K562 (cell line): ENCODE measurements around the gene PEX6.
"Not testable (repeated sequence)": the region's sequence is repeated elsewhere in the genome, so short reads cannot be mapped to it uniquely, and the experiment has no call there.

Experiments used
- LEF1 ChIP-seq: fragments of 450-650 bp; IDR thresholded peaks from 2 replicates; pipeline ENCODE4 v1.6.1; 2016; ENCODE audit warnings: mild to moderate bottlenecking
- MLLT1 ChIP-seq, 2 experiments: fragments of 450-650 bp; IDR thresholded peaks; 2 replicates each; pipeline ENCODE4 v1.6.1; 2016
- MXI1 ChIP-seq: IDR thresholded peaks from 2 replicates; pipeline ENCODE4 v1.6.1; 2011; ENCODE audit warnings: low read depth, mild to moderate bottlenecking, improper control_type of control experiment, low read length
- PTBP1 ChIP-seq: fragments of 200-400 bp; formaldehyde crosslinking; IDR thresholded peaks from 2 replicates; pipeline ENCODE4 v1.6.1; 2017; ENCODE audit warnings: low read depth, low read length
- SMAD2 ChIP-seq: fragments of 150-350 bp; IDR thresholded peaks from 2 replicates; pipeline ENCODE4 v1.6.1; 2014; ENCODE audit warnings: low read depth, mild to moderate bottlenecking, low read length
- THAP7 ChIP-seq: fragments of 250-450 bp; sonication (Bioruptor Pico); IDR thresholded peaks from 2 replicates; pipeline ENCODE4 v1.5.0; 2021
- ZFP30 ChIP-seq: fragments of 250-450 bp; sonication (Bioruptor Pico); IDR thresholded peaks from 2 replicates; pipeline ENCODE4 v1.8.0; 2022; ENCODE audit warnings: moderate library complexity, mild to moderate bottlenecking, inconsistent platforms, borderline replicate concordance
- ZNF212 ChIP-seq: fragments of 450-650 bp; formaldehyde crosslinking; IDR thresholded peaks from 2 replicates; pipeline ENCODE4 v1.4.0; 2020; ENCODE audit warnings: mild to moderate bottlenecking
- ZNF324 ChIP-seq: fragments of 250-450 bp; sonication (Bioruptor Pico); IDR thresholded peaks from 2 replicates; pipeline ENCODE4 v1.4.0; 2020; ENCODE audit warnings: mild to moderate bottlenecking
- TF ChIP-seq, protein P1 (sequence below), 3 experiments: IDR thresholded peaks in 2 of 3; conservative IDR thresholded peaks in 1 of 3; 2 replicates each; pipeline ENCODE4 v1.5.1; 2011 to 2012; ENCODE audit warnings: low read length in 3 of 3, mild to moderate bottlenecking in 3 of 3, control low read depth in 2 of 3, improper control_type of control experiment in 1 of 3, inconsistent platforms in 1 of 3, low read depth in 1 of 3, mixed read lengths in 1 of 3, moderate library complexity in 1 of 3; ENCODE audit not compliant: insufficient read depth in 2 of 3
- TF ChIP-seq, protein P2 (sequence below): sonication (generic); formaldehyde crosslinking; IDR thresholded peaks from 2 replicates; pipeline ENCODE4 v1.8.1; 2023; ENCODE audit warnings: mild to moderate bottlenecking, missing genetic modification reagents

DNA sequence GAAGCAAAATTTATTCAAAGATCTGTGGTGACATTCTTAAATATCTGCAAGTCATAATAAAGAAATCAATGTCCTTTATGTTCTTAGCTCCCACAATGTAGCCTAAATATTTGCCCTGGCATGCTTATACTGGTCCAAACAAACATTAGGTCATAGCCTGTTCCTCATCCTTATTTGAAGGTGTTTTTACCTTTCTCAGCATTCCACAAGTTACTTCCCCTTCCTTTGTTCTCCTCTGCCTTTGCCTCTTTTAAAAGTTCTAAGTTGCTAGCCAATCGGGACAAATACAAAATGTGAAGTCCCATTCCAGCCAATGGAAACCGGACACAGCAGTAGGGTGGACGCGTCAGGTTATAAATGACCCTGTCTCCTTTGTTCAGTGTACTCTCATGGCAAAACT, 24.6 kb downstream of the PEX6 start:
- TF ChIP-seq, protein P1, sequence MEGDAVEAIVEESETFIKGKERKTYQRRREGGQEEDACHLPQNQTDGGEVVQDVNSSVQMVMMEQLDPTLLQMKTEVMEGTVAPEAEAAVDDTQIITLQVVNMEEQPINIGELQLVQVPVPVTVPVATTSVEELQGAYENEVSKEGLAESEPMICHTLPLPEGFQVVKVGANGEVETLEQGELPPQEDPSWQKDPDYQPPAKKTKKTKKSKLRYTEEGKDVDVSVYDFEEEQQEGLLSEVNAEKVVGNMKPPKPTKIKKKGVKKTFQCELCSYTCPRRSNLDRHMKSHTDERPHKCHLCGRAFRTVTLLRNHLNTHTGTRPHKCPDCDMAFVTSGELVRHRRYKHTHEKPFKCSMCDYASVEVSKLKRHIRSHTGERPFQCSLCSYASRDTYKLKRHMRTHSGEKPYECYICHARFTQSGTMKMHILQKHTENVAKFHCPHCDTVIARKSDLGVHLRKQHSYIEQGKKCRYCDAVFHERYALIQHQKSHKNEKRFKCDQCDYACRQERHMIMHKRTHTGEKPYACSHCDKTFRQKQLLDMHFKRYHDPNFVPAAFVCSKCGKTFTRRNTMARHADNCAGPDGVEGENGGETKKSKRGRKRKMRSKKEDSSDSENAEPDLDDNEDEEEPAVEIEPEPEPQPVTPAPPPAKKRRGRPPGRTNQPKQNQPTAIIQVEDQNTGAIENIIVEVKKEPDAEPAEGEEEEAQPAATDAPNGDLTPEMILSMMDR (IDR thresholded peaks at IDR 0.05 in 2 of 3, conservative IDR thresholded peaks at IDR 0.05 in 1 of 3; ENCODE audit: insufficient read depth in 2 of 3, low read depth in 1 of 3, low read length in 3 of 3), result not testable (repeated sequence)
- TF ChIP-seq, protein P2, sequence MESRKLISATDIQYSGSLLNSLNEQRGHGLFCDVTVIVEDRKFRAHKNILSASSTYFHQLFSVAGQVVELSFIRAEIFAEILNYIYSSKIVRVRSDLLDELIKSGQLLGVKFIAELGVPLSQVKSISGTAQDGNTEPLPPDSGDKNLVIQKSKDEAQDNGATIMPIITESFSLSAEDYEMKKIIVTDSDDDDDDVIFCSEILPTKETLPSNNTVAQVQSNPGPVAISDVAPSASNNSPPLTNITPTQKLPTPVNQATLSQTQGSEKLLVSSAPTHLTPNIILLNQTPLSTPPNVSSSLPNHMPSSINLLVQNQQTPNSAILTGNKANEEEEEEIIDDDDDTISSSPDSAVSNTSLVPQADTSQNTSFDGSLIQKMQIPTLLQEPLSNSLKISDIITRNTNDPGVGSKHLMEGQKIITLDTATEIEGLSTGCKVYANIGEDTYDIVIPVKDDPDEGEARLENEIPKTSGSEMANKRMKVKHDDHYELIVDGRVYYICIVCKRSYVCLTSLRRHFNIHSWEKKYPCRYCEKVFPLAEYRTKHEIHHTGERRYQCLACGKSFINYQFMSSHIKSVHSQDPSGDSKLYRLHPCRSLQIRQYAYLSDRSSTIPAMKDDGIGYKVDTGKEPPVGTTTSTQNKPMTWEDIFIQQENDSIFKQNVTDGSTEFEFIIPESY (CRISPR knock-in tag), result not testable (repeated sequence)
- not testable (repeated sequence) for TF ChIP-seq ZNF324; ZNF212 (CRISPR knock-in tag); LEF1; SMAD2; THAP7 (CRISPR knock-in tag); MLLT1 (IDR thresholded peaks at IDR 0.05); MXI1; PTBP1; ZFP30 (CRISPR knock-in tag)
